Stimulated activated CD4-positive, alpha-beta T cell treated with anti-CD3 and anti-CD28 coated beads, TNF-alpha, amount 100 ng/mL, for 4 hours (primary cell): ENCODE results near the gene CDK11A.
"Not testable (repeated sequence)": the region's sequence is repeated elsewhere in the genome, so short reads cannot be mapped to it uniquely, and the experiment has no call there.

ENCODE experiments used
- DNase-seq, 3 experiments: peaks; one replicate each; pipeline ENCODE4 v3.0.0-alpha.2; 2020; ENCODE audit warnings: low read depth in 3 of 3

The CDK11A gene

GRCh38 chr1:1726088-1726487 lies 1.9 kb upstream of the CDK11A start:
- DNase-seq = not testable (repeated sequence)

DNA sequence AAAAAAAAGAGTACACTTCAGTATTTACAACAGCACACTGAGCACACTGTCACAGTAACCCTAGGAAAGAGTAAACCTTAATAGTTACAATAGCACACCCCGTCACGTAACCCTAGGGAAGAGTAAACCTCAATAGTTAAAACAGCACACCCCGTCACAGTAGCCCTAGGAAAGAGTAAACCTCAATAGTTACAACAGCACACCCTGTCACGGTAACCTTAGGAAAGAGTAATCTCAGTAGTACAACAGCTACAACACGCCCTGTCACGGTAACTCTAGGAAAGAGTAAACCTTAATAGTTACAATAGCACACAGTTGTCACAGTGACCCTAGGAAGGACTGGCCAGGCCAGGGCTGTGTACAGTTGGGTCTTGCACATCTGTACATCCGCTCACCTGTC lies 3.0 kb downstream of the CDK11A start:
- no peak for DNase-seq

DNA sequence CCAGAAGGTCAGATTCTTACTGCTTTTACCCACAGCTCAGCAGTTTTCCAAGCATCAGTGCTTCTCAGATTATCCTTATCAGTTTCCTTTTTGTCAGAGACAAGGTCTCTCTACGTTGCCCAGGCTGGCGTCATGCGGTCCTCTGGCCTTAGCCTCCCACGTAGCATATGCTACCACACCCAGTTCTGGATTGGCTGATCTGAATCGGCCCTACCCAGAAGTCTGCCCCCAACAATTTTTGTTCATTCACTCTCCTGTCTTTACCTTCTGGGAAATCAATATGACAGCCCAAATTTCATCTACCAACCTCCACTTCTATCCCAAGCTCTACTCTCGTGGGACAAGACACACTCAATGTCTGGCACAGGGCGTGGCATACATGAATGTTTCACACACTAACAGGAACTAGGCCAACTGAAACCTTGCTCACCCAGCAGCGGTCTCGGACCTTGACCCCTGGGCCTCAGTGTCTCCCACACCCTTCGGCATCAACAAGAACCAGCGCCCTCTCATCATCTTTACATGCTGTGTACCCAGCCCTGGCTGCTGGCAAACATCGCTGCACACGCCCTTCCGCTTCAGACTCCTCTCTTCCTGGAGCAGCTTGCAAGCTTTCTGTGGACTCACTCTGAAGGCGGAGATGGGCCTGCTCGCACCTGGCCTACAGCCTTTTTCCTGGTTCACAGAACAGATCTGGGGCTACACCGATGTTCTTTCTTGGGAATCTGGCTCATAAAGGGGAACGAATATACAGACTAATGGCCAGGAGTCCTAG lies 8.9 kb downstream of the CDK11A start:
- not testable (repeated sequence) for DNase-seq

DNA sequence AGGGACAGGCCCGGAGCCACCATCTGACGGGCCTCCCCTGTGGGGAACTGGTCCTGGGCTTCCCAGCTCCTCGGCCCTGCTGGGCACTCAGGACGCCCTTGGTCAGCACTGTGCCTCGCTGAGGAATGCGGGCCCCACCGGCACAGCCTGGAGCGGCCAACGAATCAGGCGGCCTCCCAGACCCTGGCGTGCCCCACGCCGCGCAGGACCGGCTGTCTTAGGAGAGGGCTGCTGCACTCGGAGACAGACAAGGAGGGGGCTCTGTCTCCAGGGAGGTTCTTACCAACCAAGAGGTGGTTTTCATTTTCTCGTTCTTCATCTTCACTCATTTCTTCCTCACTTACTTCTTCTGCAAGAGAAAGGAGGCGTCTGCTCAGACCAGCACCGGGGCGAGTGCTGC lies 16.3 kb downstream of the CDK11A start:
- DNase-seq = not testable (repeated sequence)

- DNase-seq = not testable (repeated sequence)
Measured at GRCh38 chr1:1707241-1707640, 16.9 kb downstream of the CDK11A start.

DNA sequence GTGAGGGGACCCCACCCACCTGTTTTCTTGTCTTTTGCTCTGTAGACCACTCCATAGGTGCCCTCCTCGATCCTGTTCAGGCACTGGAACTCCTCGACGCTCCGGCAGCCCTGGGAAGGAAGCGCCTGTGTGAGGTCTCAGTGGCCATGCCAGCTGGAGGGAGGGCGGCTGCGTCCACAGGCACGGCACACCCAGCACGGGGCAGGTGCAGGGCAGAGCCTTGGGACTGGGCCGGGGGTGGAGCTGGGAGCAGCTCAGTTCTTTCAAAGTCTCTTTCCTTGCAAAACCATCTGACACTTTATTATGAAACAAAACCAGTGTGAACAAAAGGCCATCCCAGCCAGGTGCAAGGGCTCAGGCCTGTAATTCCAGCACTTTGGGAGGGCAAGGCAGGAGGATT lies 18.5 kb downstream of the CDK11A start:
- DNase-seq = not testable (repeated sequence)

- DNase-seq = not testable (repeated sequence)
Measured at GRCh38 chr1:1704284-1704957, 19.7 kb downstream of the CDK11A start.

- no peak for DNase-seq
Measured at GRCh38 chr1:1703796-1704195, 20.4 kb downstream of the CDK11A start.

GRCh38 chr1:1702506-1702905 lies 21.7 kb downstream of the CDK11A start:
- DNase-seq = not testable (repeated sequence)

GRCh38 chr1:1700557-1700956 lies 23.6 kb downstream of the CDK11A start:
- not testable (repeated sequence) for DNase-seq

- DNase-seq = not testable (repeated sequence)
Measured at GRCh38 chr1:1700067-1700466, 24.1 kb downstream of the CDK11A start.

DNA sequence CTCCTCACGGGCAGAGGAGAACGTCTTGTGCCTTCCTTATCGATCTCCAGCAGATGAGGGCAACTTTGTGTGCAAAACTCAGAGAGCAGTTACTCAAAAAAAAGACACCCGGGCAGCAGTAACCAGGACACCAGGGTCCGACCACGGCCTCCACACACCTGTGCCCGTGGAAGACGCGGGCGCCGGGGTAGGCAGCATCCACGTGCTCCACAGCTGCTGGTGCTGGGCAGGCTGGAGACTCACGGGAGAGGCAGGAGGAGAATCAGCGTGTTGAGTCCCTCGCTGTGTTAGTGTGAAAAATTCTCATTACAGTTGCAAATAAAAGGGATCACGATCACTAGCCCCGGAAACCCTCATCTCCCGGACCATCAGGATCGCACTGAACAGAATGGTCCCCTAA lies 25.1 kb downstream of the CDK11A start:
- not testable (repeated sequence) for DNase-seq

DNA sequence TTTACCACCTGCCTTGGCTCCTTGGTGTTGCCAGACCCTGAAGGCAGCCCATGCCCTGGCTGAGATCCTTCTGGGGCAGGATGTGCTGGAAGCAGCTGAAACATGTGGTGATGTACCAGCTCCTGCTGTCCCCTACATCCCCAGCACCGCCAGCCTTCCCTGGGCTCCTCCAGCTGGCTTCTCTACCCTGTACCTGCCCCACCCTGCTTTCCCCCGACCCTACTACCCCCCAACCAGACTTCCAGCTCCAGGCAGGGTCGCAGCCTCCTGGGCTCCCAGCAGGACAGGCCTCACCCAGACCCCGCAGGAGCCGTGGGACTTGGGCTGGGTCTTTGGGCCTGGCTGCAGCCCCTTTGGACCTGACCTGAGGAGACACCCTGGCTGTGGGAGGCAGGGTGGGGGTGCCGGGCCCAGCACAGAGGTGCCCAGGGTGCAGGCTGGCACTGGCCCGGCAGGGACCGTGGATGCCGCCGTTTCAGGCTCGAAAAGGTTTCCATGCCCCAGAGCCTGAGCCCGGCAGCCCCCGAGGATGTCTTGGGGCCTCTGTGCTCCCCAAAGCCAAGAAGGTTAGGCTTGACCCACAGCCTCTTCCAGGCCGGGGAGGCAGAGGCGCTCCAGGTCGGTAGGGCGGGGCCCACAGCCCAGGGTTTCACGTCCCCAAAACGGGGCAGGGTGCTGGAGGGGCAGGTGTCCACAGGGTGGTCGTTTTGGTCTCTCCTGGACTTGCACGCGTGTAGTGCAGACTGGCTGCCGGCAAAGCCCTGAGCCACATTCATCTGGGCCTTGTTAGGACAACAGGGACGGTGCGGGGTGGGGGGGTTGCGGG lies 26.6 kb downstream of the CDK11A start:
- DNase-seq = not testable (repeated sequence)

DNA sequence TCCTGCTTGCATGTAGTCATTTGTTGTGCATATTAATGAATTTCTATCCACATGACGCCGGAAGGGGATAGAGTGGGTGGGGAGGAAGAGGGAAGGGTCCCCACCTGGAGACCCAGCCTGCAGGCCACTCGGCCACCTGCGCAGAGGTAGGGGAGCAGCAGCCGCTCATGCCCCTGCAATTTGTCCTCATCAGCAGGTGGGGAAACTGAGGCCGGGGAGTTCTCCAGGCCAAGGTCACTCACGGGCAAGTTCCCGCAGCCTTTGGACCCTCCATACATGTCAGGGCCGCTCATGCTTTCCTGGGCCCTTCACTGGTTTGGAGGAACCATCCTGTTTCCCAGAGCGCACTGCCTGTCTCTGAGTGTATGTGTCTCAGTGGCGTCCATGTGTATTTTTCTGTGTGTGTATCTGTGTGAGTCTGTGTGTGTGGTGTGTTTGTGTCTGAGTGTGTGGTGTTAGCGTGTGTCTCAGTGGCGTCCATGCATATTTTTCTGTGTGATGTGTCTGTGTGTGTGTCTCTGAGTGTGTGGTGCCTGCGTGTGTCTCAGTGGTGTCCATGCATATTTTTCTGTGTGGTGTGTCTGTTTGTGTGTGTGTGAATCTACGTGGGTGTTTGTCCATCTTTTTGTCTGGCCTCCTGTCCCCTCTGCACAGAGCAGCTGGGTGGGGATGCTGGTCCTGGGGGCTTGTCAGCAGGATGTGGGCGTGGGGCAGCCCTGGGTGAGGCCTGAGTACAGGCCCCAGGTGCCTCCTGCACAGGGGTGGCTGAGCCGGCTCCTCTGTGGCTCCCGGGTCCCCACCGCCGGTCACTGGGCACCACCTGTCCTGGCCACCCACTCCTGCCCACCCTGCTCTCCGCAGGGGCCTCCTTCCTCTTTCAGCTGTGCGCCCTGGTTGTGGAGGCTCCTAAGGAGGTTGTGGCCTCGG lies 27.5 kb downstream of the CDK11A start:
- not testable (repeated sequence) for DNase-seq

DNA sequence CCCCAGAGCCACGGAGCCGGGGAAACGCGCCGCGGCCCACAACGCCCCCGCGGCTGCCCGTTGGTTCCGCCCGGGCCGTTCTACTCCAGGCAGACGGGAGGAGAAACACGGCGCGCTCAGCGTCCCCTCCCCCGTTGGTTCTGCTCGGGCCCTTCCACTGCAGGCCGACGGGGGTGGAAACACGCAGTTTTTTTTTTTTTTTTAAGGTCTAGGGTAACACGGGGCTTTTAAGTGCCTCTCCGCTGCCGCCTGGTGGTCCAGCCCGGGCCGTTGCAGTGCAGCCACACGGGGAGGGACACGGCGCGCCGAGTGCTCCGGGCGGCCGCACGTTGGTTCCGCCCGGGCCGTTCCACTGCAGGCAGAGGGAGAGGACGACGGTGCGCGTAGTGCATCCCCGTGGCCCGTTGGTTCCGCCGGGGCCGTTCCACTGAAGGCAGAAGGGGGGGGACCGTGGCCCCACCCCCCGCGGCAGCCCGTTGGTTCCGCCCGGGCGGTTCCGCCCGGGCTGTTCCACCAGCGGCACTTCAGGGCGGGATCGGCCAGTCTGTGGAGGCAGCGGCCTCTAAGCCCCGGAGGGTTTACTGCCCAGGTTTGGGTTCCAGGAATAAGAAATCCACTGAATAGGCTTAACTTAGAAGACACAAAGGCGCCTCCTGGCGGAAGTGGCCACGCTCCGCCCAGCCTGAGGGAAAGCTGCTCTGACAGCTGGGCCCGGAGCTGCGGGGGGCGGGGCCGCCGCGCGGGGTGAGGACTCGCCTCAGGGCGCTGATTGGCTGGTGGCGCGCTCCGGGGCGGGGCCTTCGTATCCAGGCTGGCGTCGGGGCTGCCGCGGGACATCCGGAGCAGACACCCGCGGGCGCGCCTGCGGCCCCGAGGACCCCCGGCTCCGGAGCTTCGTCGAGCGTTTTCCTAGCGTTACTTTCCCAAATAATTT lies 31.2 kb downstream of the CDK11A start, which contains the start of gene SLC35E2B:
Gene SLC35E2B (minus strand): TSS at position 82 of the 934 bp plus-strand sequence. CDS start 16,096 bp downstream, outside the sequence.
- peak; percentile 70 to 86 (median 86) for DNase-seq

DNA sequence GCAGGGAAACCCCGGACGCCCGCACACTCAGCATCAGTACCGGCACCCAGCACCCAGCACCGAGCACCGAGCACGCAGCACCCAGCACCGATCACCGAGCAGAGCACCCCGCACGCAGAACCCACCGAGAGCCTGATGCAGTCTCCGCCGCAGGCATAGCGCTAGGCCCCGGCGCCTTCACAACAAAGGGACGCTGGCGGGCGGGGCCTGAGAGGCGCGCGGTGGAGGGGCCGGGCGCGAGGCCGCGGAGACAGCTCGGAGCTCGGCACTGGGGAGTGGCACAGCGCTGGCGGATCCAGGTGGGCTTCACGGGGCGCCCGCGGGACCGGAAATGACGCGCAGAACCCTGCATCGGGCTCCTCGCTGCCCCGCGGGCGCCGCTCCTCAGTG lies 31.8 kb downstream of the CDK11A start:
- DNase-seq = peak in 2 of 3 experiments; percentile 65 to 72

DNA sequence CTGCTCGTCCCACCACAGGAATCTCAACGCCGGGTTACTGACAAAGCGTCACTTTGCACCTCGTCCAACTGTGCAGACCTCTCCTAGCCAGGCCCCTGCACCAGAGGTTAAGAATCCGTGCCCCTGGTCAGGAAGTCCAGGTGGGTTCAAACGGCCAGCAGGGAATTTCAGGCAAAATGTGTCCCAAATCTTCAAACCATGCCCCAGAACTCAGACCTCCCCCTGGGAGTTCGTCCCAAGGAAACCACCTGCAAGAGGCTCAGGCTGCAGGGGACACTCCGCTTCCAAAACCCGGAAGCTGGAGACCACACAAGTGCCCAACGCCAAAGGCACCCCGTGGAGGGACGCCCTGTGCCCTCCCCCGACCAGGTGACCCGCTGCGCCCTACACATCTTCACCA lies 32.7 kb downstream of the CDK11A start:
- not testable (repeated sequence) for DNase-seq

- DNase-seq = not testable (repeated sequence)
Measured at GRCh38 chr1:1689526-1689925, 34.6 kb downstream of the CDK11A start.

DNA sequence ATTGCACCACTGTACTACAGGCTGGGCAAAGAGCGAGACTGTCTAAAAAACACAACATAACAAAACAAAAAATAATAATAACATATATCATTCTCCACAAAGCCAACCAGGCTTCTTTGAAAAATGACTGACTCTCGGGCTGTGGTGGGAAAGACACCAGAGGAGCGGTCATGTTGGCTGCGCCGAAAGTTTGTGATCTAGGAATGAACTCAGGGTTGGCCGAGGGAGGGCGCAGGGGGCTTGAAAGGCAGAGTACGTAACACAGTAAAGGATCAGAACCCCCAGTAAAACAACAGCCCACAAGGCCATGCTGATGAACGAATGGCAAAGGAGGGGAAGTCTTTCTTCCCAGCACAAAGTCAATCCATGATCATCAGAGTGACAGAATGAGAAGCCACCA lies 36.3 kb downstream of the CDK11A start:
- no peak for DNase-seq
